H1 (cell line): ENCODE results near the gene METTL1.

Experiments
- ATF2 ChIP-seq: IDR thresholded peaks from 2 replicates; pipeline ENCODE4 v1.6.1; 2012; ENCODE audit warnings: low read length, inconsistent platforms
- CHD2 ChIP-seq: IDR thresholded peaks from 2 replicates; pipeline ENCODE4 v1.6.1; 2012; ENCODE audit warnings: low read length, improper control_type of control experiment
- EP300 ChIP-seq, 2 experiments: IDR thresholded peaks; 1 replicate in 1 of 2; 2 replicates in 1 of 2; pipeline ENCODE4 v1.6.1; 2011 to 2012; ENCODE audit warnings: low read depth in 2 of 2, low read length in 2 of 2, mild to moderate bottlenecking in 2 of 2, borderline replicate concordance in 1 of 2, inconsistent platforms in 1 of 2, moderate library complexity in 1 of 2
- EZH2 ChIP-seq: fragments of 200-600 bp; sonication (generic); IDR thresholded peaks from 2 replicates; pipeline ENCODE4 v1.7.1; 2012; ENCODE audit warnings: low read depth, mild to moderate bottlenecking, moderate library complexity, low read length, inconsistent platforms; ENCODE audit not compliant: severe bottlenecking
- HDAC6 ChIP-seq: IDR thresholded peaks from one replicate; pipeline ENCODE4 v1.7.1; 2012; ENCODE audit warnings: low read depth, mild to moderate bottlenecking, inconsistent platforms, low read length, moderate library complexity
- MAFK ChIP-seq: IDR thresholded peaks from 2 replicates; pipeline ENCODE4 v1.6.1; 2012; ENCODE audit warnings: low read depth, mild to moderate bottlenecking, improper control_type of control experiment, low read length
- RAD21 ChIP-seq, 2 experiments: IDR thresholded peaks in 1 of 2; conservative IDR thresholded peaks in 1 of 2; 2 replicates each; pipeline ENCODE4 v1.6.1; 2011; ENCODE audit warnings: low read depth in 2 of 2, low read length in 2 of 2, improper control_type of control experiment in 1 of 2, inconsistent platforms in 1 of 2, mild to moderate bottlenecking in 1 of 2, moderate library complexity in 1 of 2

- TF ChIP-seq EP300 (IDR thresholded peaks at IDR 0.05; ENCODE audit: borderline replicate concordance in 1 of 2, low read depth in 2 of 2, low read length in 2 of 2) (no peak), RAD21 (IDR thresholded peaks at IDR 0.05 in 1 of 2, conservative IDR thresholded peaks at IDR 0.05 in 1 of 2; ENCODE audit: low read depth in 2 of 2, low read length in 2 of 2) (no peak), MAFK (no peak), EZH2 (no peak), ATF2 (no peak), HDAC6 (no peak), CHD2 (no peak)
Observed at GRCh38 chr12:57727758-57728395, 44.0 kb downstream of the METTL1 start.
